ENCODE results near the gene FOSB. TPM values are rescaled to one million over a fixed set of nuclear protein-coding genes. Genes with fewer than 3 reads are reported as not detected.

The FOSB gene
- total RNA-seq, 1 donor from 2014 or later: 3.6 TPM

GRCh38 chr19:45498411-45499195 is 30.8 kb downstream of the FOSB start, which contains the start of gene PPM1N:
Gene PPM1N, plus strand, starts transcription at chr19:45498443. Its CDS starts 30 bp downstream, at chr19:45498473.
- H3K4me1 ChIP-seq: peaks cover 28% of the 10 kb centered on the region
- intact Hi-C loops (cut with DNase I): no loop called here
- peak within 1 kb of the TSS; percentile 68 for H3K4me3 ChIP-seq
- H3K9me3 ChIP-seq: no peaks in the 10 kb centered on the region
- ATAC-seq (peak; percentile 34), DNase-seq (peak; percentile 72)
- peaks cover 5% of the 10 kb centered on the region for H3K27me3 ChIP-seq
- no peaks in the 10 kb centered on the region for H3K36me3 ChIP-seq
- H3K27ac ChIP-seq: no peak within 1 kb of the TSS
- TF ChIP-seq CTCF (IDR thresholded peaks at IDR 0.05): peak; percentile 9

GRCh38 chr19:45499196-45500180 is 31.7 kb downstream of the FOSB start:
- peak; percentile 14 for ATAC-seq
- no peak for TF ChIP-seq CTCF (IDR thresholded peaks at IDR 0.05)
- H3K9me3 ChIP-seq: no peaks in the 10 kb centered on the region
- peak overlapping the region; percentile 25 for H3K4me3 ChIP-seq
- H3K27ac ChIP-seq: no peak overlapping the region
- intact Hi-C loops (cut with DNase I): no loop called here
- DNase-seq: peak; percentile 72
- no peaks in the 10 kb centered on the region for H3K36me3 ChIP-seq
- H3K27me3 ChIP-seq: peaks cover 5% of the 10 kb centered on the region
- peaks cover 28% of the 10 kb centered on the region for H3K4me1 ChIP-seq

- ATAC-seq (no peak), DNase-seq (no peak)
- H3K36me3 ChIP-seq: no peaks in the 10 kb centered on the region
- peaks cover 25% of the 10 kb centered on the region for H3K4me1 ChIP-seq
- intact Hi-C loops (cut with DNase I): no loop called here
- no peaks in the 10 kb centered on the region for H3K9me3 ChIP-seq
- peaks cover 5% of the 10 kb centered on the region for H3K27me3 ChIP-seq
- no peak overlapping the region for H3K27ac ChIP-seq
- H3K4me3 ChIP-seq: no peak overlapping the region
- no peak for TF ChIP-seq CTCF (IDR thresholded peaks at IDR 0.05)
These were observed 33.3 kb downstream of the FOSB start for GRCh38 chr19:45500918-45501729.

- intact Hi-C loops (cut with DNase I): no loop called here
- DNase-seq (no peak), ATAC-seq (no peak)
- peaks cover 5% of the 10 kb centered on the region for H3K27me3 ChIP-seq
- H3K27ac ChIP-seq: no peak overlapping the region
- no peak for TF ChIP-seq CTCF (IDR thresholded peaks at IDR 0.05)
- H3K9me3 ChIP-seq: no peaks in the 10 kb centered on the region
- no peaks in the 10 kb centered on the region for H3K36me3 ChIP-seq
- no peak overlapping the region for H3K4me3 ChIP-seq
- H3K4me1 ChIP-seq: peaks cover 23% of the 10 kb centered on the region
These were observed 33.9 kb downstream of the FOSB start for GRCh38 chr19:45501730-45502014.

GRCh38 chr19:45502111-45502510 is 34.3 kb downstream of the FOSB start:
- Histone ChIP-seq H3K27me3 (peaks cover 5% of the 10 kb centered on the region), H3K9me3 (no peaks in the 10 kb centered on the region), H3K27ac (peak overlapping the region; percentile 0), H3K4me1 (peaks cover 23% of the 10 kb centered on the region), H3K4me3 (no peak overlapping the region), H3K36me3 (no peaks in the 10 kb centered on the region)
- intact Hi-C loops (cut with DNase I): no loop called here
- no peak for DNase-seq
- no peak for ATAC-seq
- TF ChIP-seq CTCF (IDR thresholded peaks at IDR 0.05): no peak
